A549 treated with AZD9567 at 1 μM for 4 hours (cell line): ENCODE measurements around the gene MATN4. TPM values are rescaled to one million over a fixed set of nuclear protein-coding genes. Genes with fewer than 3 reads are reported as not detected.

Experiments used
- total RNA-seq: library from RNA; stranded (reverse); fragments of 200-300 nt; extraction: Qiagen RNA extraction; gene quantifications from 5 replicates; pipeline ENCODE4 v1.2.3, GENCODE V29; 2022; ENCODE audit not compliant: insufficient read depth

MATN4 gene, protein sequence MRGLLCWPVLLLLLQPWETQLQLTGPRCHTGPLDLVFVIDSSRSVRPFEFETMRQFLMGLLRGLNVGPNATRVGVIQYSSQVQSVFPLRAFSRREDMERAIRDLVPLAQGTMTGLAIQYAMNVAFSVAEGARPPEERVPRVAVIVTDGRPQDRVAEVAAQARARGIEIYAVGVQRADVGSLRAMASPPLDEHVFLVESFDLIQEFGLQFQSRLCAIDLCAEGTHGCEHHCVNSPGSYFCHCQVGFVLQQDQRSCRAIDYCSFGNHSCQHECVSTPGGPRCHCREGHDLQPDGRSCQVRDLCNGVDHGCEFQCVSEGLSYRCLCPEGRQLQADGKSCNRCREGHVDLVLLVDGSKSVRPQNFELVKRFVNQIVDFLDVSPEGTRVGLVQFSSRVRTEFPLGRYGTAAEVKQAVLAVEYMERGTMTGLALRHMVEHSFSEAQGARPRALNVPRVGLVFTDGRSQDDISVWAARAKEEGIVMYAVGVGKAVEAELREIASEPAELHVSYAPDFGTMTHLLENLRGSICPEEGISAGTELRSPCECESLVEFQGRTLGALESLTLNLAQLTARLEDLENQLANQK
- total RNA-seq: 0.12 to 0.21 TPM (median 0.14 TPM) in 4 of 5 replicates, not detected in the other

DNA sequence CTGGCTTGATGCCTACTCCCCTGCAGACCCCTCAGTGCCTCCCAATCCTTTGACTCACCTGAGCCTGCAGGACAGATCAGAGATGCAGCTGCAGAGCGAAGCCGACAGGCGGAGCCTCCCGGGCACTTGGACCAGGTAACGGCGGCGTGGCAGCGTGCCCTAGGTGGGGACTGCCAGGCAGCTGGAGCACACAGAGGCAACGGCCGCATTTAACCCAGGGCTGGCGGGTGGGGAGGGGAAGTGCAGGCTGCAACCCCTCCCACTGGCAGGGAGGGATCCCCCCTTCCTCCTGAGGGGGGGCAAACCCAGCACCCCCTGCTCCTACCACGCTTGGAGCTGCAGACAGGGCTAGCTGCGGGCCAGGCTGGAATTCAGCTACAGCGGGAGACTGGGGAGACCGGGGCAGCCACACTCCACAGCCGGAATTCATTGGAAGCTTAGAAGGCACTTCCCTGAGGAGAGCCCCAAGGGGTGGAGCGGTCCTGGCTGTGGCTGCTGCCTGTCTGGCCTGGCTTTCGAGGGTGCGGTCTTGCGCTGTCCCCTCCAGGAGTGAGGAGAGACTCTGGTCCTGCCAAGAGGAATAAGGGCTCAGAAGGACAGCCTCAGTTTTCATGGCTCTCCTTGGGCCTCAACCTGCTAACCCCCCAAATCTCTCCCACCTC is at the start of gene MATN4:
MATN4 (minus strand) TSS at position 183 of the 662 bp plus-strand sequence. CDS start 2,717 bp downstream, outside the sequence.

DNA sequence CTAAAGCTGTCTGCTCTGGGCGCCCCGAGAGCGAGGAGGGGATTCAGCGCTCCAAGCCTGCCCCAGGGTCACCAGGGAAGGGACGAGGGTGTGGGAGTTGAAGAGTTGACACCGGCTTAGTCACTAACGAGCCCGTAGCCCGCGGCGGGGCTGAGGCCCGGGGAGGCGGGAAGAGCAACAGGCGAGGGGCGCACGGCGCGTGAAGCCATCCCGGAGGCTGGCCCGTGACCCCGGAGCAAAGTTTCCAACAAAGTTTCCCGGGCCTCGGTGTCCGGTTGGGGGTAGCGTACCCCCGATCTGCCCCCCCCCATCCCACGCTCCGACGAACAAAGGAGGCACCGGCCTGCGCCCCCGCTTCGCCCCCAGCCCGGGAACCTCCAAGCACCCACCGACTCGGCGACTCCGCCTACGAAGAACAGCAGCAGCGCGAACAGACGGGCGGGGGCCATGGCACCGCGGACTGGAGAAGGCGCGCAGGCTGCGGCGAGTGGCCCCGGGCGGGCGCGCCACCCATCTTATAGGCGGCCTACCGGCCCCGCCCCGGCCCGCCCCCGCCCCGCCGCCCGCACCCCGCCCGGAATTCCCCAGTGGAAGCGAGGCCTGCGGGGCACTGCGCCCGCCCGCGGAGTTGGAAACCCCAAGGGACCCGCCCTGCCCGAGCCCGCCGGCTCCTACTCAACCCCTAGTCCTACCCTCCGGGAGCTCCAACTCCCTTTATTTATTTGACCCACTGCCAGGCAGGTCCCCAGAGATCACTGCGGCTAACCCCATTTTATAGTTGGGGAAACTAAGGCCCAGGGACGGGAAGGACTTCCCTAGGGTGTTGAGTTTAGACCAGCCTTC is 40.1 kb upstream of the MATN4 start, which contains the start of gene SDC4:
SDC4 (minus strand) TSS at position 489 of the 843 bp plus-strand sequence; CDS start at position 449, 40 bp downstream.

DNA sequence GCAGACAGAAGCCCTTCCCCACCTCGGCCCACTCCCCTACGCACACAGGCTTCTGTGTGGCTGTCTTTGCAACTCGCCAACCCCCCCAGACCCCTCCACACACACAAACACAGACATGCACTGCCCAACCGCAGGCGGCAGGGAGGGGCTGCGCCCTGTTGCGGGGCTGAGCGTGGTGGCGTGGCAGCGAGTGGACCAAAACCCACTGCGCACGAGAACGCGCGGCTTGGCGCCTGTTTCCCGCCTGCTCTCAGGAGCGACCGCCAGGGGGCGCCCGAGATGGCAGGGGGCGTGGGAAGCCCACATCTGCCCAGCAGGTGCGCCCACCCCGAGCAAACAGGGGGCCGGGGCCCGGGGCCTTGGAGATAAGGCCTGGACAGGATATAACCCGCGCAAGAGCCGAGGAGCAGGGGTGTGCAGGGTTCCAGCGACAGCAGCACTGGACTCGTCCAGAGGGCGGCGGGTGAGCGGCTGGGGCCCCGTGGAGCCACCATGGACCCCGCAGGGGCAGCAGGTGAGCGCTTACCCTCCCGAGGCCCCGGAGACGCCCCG is 1.6 kb downstream of the MATN4 start, which contains the start of gene RBPJL:
RBPJL (plus strand) TSS at position 410 of the 552 bp plus-strand sequence; CDS start at position 493, 83 bp downstream.

DNA sequence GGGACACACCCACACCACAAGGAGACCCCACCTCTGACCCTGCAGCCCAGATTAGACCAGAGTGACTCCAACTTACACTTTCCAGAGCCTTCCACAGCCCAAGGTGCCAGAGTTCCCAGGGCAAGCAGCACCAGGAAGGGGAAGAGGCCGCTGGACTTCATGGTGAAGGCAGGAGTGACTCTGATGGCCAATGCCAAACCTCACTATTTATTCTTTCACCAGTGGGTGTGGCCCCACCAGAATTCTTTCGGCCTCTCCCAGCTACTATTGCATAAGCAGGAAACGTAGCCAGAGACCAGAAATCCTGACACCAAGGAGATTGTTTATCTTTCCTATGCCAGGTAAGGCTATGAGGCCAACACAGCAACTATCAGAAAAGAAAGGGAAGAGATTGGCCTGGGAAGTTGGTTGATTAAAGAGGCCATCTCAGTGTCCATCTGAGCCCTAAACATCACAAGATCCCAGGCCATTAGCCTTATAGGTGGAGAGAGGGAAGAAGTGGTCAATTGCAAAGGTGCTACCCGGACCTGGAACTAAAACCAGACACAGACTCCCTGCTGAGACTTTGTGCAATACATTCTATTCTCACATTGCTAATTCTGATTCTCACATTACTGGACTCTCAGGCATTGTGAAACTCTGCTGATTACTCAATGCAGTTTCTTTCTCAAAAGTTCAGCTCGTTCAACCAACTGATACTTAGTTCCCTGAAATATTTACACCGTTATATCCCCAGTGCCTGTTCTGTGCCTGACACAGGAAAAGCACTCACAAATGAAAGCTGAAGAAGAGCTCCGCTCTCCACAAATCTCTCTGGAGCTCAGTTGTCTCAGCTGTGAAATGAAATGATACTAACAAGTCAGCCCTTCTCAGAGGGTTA is 53.5 kb downstream of the MATN4 start, which contains the start of gene SLPI:
SLPI (minus strand) TSS at position 182 of the 880 bp plus-strand sequence; CDS start at position 161, 21 bp downstream.

Other genes starting within 250 kb of the MATN4 start
- 0.01 TPM in 1 of 5 replicates, not detected in the others for gene KCNS1, start 207.2 kb downstream of the MATN4 start, total RNA-seq
- not detected in 5 replicates for gene WFDC5, start 193.1 kb downstream of the MATN4 start, total RNA-seq
- not detected in 5 replicates for gene WFDC12, start 183.8 kb downstream of the MATN4 start, total RNA-seq
- 1.8 to 3.8 TPM (median 2.3 TPM) in 4 of 5 replicates, not detected in the other for gene PI3, start 133.4 kb downstream of the MATN4 start, total RNA-seq
- not detected in 5 replicates for gene SEMG1, start 101.3 kb downstream of the MATN4 start, total RNA-seq
- gene SEMG2, start 86.9 kb downstream of the MATN4 start, total RNA-seq: not detected in 5 replicates
- 8.8 to 15.1 TPM (median 14.7 TPM) in 5 replicates for gene SLPI, start 53.7 kb downstream of the MATN4 start, total RNA-seq
- gene RBPJL, start 1.5 kb downstream of the MATN4 start, total RNA-seq: not detected in 5 replicates
- gene SDC4, start 40.1 kb upstream of the MATN4 start, total RNA-seq: 94.1 to 126 TPM (median 107 TPM) in 5 replicates
- gene SYS1, start 54.9 kb upstream of the MATN4 start, total RNA-seq: 29.3 to 33.6 TPM (median 30.5 TPM) in 5 replicates
- not detected in 5 replicates for gene TP53TG5, start 70.0 kb upstream of the MATN4 start, total RNA-seq
- gene DBNDD2, start 100.0 kb upstream of the MATN4 start, total RNA-seq: 17.7 to 23.7 TPM (median 22.0 TPM) in 5 replicates
- gene PIGT, start 107.8 kb upstream of the MATN4 start, total RNA-seq: 94.3 to 119 TPM (median 99.0 TPM) in 5 replicates
- gene WFDC2, start 161.5 kb upstream of the MATN4 start, total RNA-seq: 0.71 TPM in 1 of 5 replicates, not detected in the others
- gene SPINT3, start 207.3 kb upstream of the MATN4 start, total RNA-seq: not detected in 5 replicates
- not detected in 5 replicates for gene WFDC6, start 231.2 kb upstream of the MATN4 start, total RNA-seq
- not detected in 5 replicates for gene EPPIN, start 239.1 kb upstream of the MATN4 start, total RNA-seq